LNCaP clone FGC (cell line): Measurements from ENCODE around the gene OTUD7B.

Source experiments
- DNase-seq: peaks from one replicate; pipeline ENCODE4 v3.0.0-alpha.2; 2011; ENCODE audit warnings: low read depth
- H3K4me3 ChIP-seq: 2 replicates; pipeline ENCODE4 v1.5.1; 2011; ENCODE audit warnings: mild to moderate bottlenecking, low read depth, low read length, control low read depth
- CTCF ChIP-seq: IDR thresholded peaks from 2 replicates; pipeline ENCODE4 v1.5.1; 2012; ENCODE audit warnings: mild to moderate bottlenecking; ENCODE audit not compliant: control insufficient read depth, insufficient read depth; ENCODE audit errors: extremely low read depth

OTUD7B gene

GRCh38 chr1:150003801-150004200 lies 6.7 kb downstream of the OTUD7B start:
- H3K4me3 ChIP-seq = no peak overlapping the region
- no peak for DNase-seq
- no peak for TF ChIP-seq CTCF

GRCh38 chr1:150002217-150002616 lies 8.3 kb downstream of the OTUD7B start:
- no peak overlapping the region for H3K4me3 ChIP-seq
- TF ChIP-seq CTCF = no peak
- no peak for DNase-seq

GRCh38 chr1:150001415-150001814 lies 9.1 kb downstream of the OTUD7B start:
- no peak overlapping the region for H3K4me3 ChIP-seq
- TF ChIP-seq CTCF = no peak
- DNase-seq = no peak

- TF ChIP-seq CTCF = no peak
- no peak overlapping the region for H3K4me3 ChIP-seq
- no peak for DNase-seq
Measured at GRCh38 chr1:149997585-149998262, 12.8 kb downstream of the OTUD7B start.

- TF ChIP-seq CTCF = no peak
- DNase-seq = no peak
- no peak overlapping the region for H3K4me3 ChIP-seq
Measured at GRCh38 chr1:149995927-149996326, 14.6 kb downstream of the OTUD7B start.

- TF ChIP-seq CTCF = no peak
Measured at GRCh38 chr1:149993764-149994163, 16.8 kb downstream of the OTUD7B start.

GRCh38 chr1:149993181-149993580 lies 17.3 kb downstream of the OTUD7B start:
- no peak for DNase-seq
- no peak for TF ChIP-seq CTCF
- H3K4me3 ChIP-seq = no peak overlapping the region

More at GRCh38 chr1:149993764-149994163, 16.8 kb downstream of the OTUD7B start:
- no peak overlapping the region for H3K4me3 ChIP-seq
- DNase-seq = no peak
